Fibroblast of lung (primary cell): Measurements from ENCODE around the gene ING1. TPM values are rescaled to one million over a fixed set of nuclear protein-coding genes. Genes with fewer than 3 reads are reported as not detected.
"Not testable (repeated sequence)": the region's sequence is repeated elsewhere in the genome, so short reads cannot be mapped to it uniquely, and the experiment has no call there.

ENCODE experiments used
- DNase-seq, 2 donors: peaks; one replicate each; pipeline versions ENCODE4 v3.0.0 to v3.0.0-alpha.2; 2010; ENCODE audit warnings: low read depth in 2 of 2
- H2AFZ ChIP-seq: 2 replicates; pipeline ENCODE4 v1.5.1; 2012; ENCODE audit warnings: low read length, control low read depth, inconsistent platforms
- H3K27ac ChIP-seq: 2 replicates; pipeline ENCODE4 v1.5.1; 2011; ENCODE audit warnings: low read length, control low read depth; ENCODE audit not compliant: insufficient read depth
- H3K27me3 ChIP-seq: 2 replicates; pipeline ENCODE4 v1.5.1; 2011; ENCODE audit warnings: mild to moderate bottlenecking, low read length; ENCODE audit not compliant: control insufficient read depth, insufficient read depth
- H3K36me3 ChIP-seq: 2 replicates; pipeline ENCODE4 v1.5.1; 2011; ENCODE audit warnings: low read length; ENCODE audit not compliant: control insufficient read depth, insufficient read depth
- H3K4me1 ChIP-seq: 2 replicates; pipeline ENCODE4 v1.5.1; 2011; ENCODE audit warnings: low read length; ENCODE audit not compliant: control insufficient read depth, insufficient read depth; ENCODE audit errors: extremely low read depth
- H3K4me2 ChIP-seq: 2 replicates; pipeline ENCODE4 v1.5.1; 2011; ENCODE audit warnings: low read length, control low read depth; ENCODE audit not compliant: insufficient read depth; ENCODE audit errors: extremely low read depth
- H3K4me3 ChIP-seq, 4 experiments: fragments of 200-600 bp in 1 of 4; sonication (generic) in 1 of 4; replicated peaks in 1 of 4; 2 replicates each; pipeline ENCODE4 v1.5.1; 2011 to 2016; ENCODE audit warnings: low read length in 4 of 4, low read depth in 3 of 4, mild to moderate bottlenecking in 3 of 4, control low read depth in 2 of 4, inconsistent platforms in 1 of 4, mixed read lengths in 1 of 4; ENCODE audit not compliant: insufficient read depth in 1 of 4; ENCODE audit errors: control extremely low read depth in 1 of 4
- H3K79me2 ChIP-seq: 2 replicates; pipeline ENCODE4 v1.5.1; 2012; ENCODE audit warnings: mild to moderate bottlenecking, low read length, inconsistent platforms; ENCODE audit not compliant: control insufficient read depth, insufficient read depth
- H3K9ac ChIP-seq: 2 replicates; pipeline ENCODE4 v1.5.1; 2011; ENCODE audit warnings: mild to moderate bottlenecking, low read length, control low read depth; ENCODE audit not compliant: insufficient read depth
- H3K9me3 ChIP-seq: 2 replicates; pipeline ENCODE4 v1.5.1; 2012; ENCODE audit warnings: low read depth, low read length; ENCODE audit not compliant: control insufficient read depth, insufficient read depth
- H4K20me1 ChIP-seq: 2 replicates; pipeline ENCODE4 v1.5.1; 2011; ENCODE audit warnings: low read length; ENCODE audit not compliant: control insufficient read depth, insufficient read depth; ENCODE audit errors: extremely low read depth
- EZH2 ChIP-seq: IDR thresholded peaks from 2 replicates; pipeline ENCODE4 v1.5.1; 2012; ENCODE audit warnings: low read length, control low read depth, mild to moderate bottlenecking; ENCODE audit errors: missing control alignments
- polyA plus RNA-seq, 2 donors: library from polyadenylated mRNA; depleted of rRNA in 1 of 2; stranded (reverse) in 1 of 2; unstranded in 1 of 2; fragments of >200 nt; gene quantifications; 2 replicates each; pipeline ENCODE4 v1.2.1, GENCODE V29; 2011 to 2012; ENCODE audit warnings: missing spikeins in 1 of 2
- total RNA-seq: library from RNA; depleted of rRNA; stranded (reverse); fragments of >200 nt; gene quantifications from 2 replicates; pipeline ENCODE4 v1.2.1, GENCODE V29; 2014
- TF ChIP-seq, protein P1 (sequence below), 2 donors: IDR thresholded peaks in 1 of 2; conservative IDR thresholded peaks in 1 of 2; 1 replicate in 1 of 2; 2 replicates in 1 of 2; pipeline ENCODE4 v1.5.1; 2011 to 2012; ENCODE audit warnings: low read length in 2 of 2, control low read depth in 1 of 2, inconsistent platforms in 1 of 2, low read depth in 1 of 2, mild to moderate bottlenecking in 1 of 2

Gene ING1
- total and polyA plus RNA-seq, 2 donors (not counting 1 experiment from before 2014, with no cell fraction given) = 7.9 to 13.0 TPM

DNA sequence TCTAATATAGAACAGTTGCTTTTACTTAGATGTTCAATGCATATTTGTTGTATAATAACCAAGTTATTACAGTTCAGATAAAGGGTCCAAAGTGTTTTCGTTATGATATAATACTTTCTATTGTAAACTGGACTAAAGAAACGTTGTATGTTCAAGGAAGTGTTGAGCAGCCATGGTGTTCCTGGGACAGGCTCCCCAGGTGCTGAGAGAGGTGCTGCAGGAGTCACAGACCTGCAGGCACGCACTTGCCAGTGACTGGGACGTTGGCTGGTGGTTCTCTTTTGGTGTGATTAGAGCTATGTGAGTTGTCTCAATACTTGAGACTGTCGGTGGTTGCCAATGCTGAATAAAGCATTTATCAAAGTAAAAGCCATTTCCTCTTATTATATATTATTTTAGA lies 9.5 kb downstream of the ING1 start:
- no peak overlapping the region for H3K4me2 ChIP-seq
- H3K4me1 ChIP-seq = no peaks in the 10 kb centered on the region
- no peak for DNase-seq
- no peak overlapping the region for H3K9ac ChIP-seq
- H4K20me1 ChIP-seq = no peaks in the 10 kb centered on the region
- no peak overlapping the region for H3K4me3 ChIP-seq
- no peak overlapping the region for H3K27ac ChIP-seq
- H3K9me3 ChIP-seq = no peaks in the 10 kb centered on the region
- H3K27me3 ChIP-seq = no peaks in the 10 kb centered on the region
- peaks cover 6% of the 10 kb centered on the region for H3K36me3 ChIP-seq
- no peak overlapping the region for H2AFZ ChIP-seq
- peaks cover 23% of the 10 kb centered on the region for H3K79me2 ChIP-seq
- TF ChIP-seq, protein P1, sequence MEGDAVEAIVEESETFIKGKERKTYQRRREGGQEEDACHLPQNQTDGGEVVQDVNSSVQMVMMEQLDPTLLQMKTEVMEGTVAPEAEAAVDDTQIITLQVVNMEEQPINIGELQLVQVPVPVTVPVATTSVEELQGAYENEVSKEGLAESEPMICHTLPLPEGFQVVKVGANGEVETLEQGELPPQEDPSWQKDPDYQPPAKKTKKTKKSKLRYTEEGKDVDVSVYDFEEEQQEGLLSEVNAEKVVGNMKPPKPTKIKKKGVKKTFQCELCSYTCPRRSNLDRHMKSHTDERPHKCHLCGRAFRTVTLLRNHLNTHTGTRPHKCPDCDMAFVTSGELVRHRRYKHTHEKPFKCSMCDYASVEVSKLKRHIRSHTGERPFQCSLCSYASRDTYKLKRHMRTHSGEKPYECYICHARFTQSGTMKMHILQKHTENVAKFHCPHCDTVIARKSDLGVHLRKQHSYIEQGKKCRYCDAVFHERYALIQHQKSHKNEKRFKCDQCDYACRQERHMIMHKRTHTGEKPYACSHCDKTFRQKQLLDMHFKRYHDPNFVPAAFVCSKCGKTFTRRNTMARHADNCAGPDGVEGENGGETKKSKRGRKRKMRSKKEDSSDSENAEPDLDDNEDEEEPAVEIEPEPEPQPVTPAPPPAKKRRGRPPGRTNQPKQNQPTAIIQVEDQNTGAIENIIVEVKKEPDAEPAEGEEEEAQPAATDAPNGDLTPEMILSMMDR (conservative IDR thresholded peaks at IDR 0.05 in 1 of 2, IDR thresholded peaks at IDR 0.05 in 1 of 2; ENCODE audit: low read depth in 1 of 2, low read length in 2 of 2) = no peak
- no peak for TF ChIP-seq EZH2

- H3K79me2 ChIP-seq = peaks cover 18% of the 10 kb centered on the region
- H3K4me3 ChIP-seq = no peak overlapping the region
- no peak for DNase-seq
Observed at GRCh38 chr13:110723598-110723997, 10.1 kb downstream of the ING1 start.

DNA sequence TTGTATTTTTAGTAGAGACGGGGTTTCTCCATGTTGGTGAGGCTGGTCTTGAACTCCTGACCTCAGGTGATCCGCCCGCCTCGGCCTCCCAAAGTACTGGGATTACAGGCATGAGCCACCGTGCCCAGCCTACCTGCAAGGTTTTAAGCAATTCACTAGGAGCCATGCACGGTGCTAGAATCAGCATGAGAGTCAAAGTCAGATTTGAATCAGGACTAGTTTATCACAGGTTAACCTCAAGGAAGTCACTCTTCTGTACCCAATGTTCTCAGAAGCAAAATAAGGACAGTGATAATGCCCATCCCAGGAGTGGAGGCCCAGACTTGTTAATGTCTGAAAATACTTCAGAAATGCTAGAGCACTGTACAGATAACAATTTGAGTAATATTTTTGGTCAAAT lies 12.7 kb downstream of the ING1 start:
- not testable (repeated sequence) for H3K4me2 ChIP-seq, H4K20me1 ChIP-seq, H3K27me3 ChIP-seq, DNase-seq, H3K9ac ChIP-seq, H3K79me2 ChIP-seq, H3K9me3 ChIP-seq, H3K36me3 ChIP-seq, H3K4me3 ChIP-seq, H2AFZ ChIP-seq, H3K27ac ChIP-seq, H3K4me1 ChIP-seq

More at GRCh38 chr13:110723598-110723997, 10.1 kb downstream of the ING1 start:
- TF ChIP-seq, protein P1 (conservative IDR thresholded peaks at IDR 0.05 in 1 of 2, IDR thresholded peaks at IDR 0.05 in 1 of 2; ENCODE audit: low read depth in 1 of 2, low read length in 2 of 2) = no peak
- no peak for TF ChIP-seq EZH2
- Histone ChIP-seq H2AFZ (no peak overlapping the region), H3K36me3 (peaks cover 6% of the 10 kb centered on the region), H3K4me2 (no peak overlapping the region), H3K27ac (no peak overlapping the region), H4K20me1 (no peaks in the 10 kb centered on the region), H3K4me1 (no peaks in the 10 kb centered on the region), H3K27me3 (no peaks in the 10 kb centered on the region), H3K9ac (no peak overlapping the region), H3K9me3 (no peaks in the 10 kb centered on the region)
